K562 (cell line): ENCODE measurements around the gene PIP4K2C. TPM values are rescaled to one million over a fixed set of nuclear protein-coding genes. Genes with fewer than 3 reads are reported as not detected.

Source experiments
- CBFA2T3 ChIP-seq: fragments of 450-650 bp; IDR thresholded peaks from 2 replicates; pipeline ENCODE4 v1.6.1; 2017
- CTCFL ChIP-seq: IDR thresholded peaks from 2 replicates; pipeline ENCODE4 v1.6.1; 2011; ENCODE audit warnings: borderline replicate concordance, low read depth, mild to moderate bottlenecking, moderate library complexity, low read length; ENCODE audit not compliant: insufficient read depth, poor library complexity, severe bottlenecking
- DIDO1 ChIP-seq: fragments of 450-650 bp; IDR thresholded peaks from 2 replicates; pipeline ENCODE4 v1.6.1; 2016; ENCODE audit warnings: low read depth, missing biosample characterization, missing genetic modification characterization
- ESRRB ChIP-seq: fragments of 250-450 bp; sonication (Bioruptor Pico); IDR thresholded peaks from 2 replicates; pipeline ENCODE4 v1.5.0; 2020; ENCODE audit warnings: mild to moderate bottlenecking, moderate library complexity, borderline replicate concordance
- FOXJ3 ChIP-seq: sonication (generic); formaldehyde crosslinking; IDR thresholded peaks from 2 replicates; pipeline ENCODE4 v1.4.0; 2020; ENCODE audit warnings: mild to moderate bottlenecking, missing genetic modification reagents
- LCOR ChIP-seq: sonication (generic); formaldehyde crosslinking; IDR thresholded peaks from 2 replicates; pipeline ENCODE4 v1.8.0; 2022; ENCODE audit warnings: mild to moderate bottlenecking, missing genetic modification reagents
- MYC ChIP-seq, 2 experiments: fragments of 250-450 bp in 1 of 2; sonication (Bioruptor Pico) in 1 of 2; IDR thresholded peaks; 2 replicates each; pipeline versions ENCODE4 v1.5.1 to v1.6.1; 2012 to 2021; ENCODE audit warnings: low read depth in 2 of 2, borderline replicate concordance in 1 of 2, improper control_type of control experiment in 1 of 2, low read length in 1 of 2, mild to moderate bottlenecking in 1 of 2, moderate library complexity in 1 of 2
- NCOA2 ChIP-seq, 2 experiments: fragments of 450-650 bp; IDR thresholded peaks; 2 replicates each; pipeline ENCODE4 v1.6.1; 2018; ENCODE audit warnings: mild to moderate bottlenecking in 2 of 2, moderate library complexity in 1 of 2; ENCODE audit not compliant: partially characterized antibody in 2 of 2
- NCOA4 ChIP-seq: fragments of 450-650 bp; IDR thresholded peaks from 2 replicates; pipeline ENCODE4 v1.6.1; 2018; ENCODE audit warnings: mild to moderate bottlenecking; ENCODE audit not compliant: partially characterized antibody
- NFATC3 ChIP-seq: fragments of 450-650 bp; IDR thresholded peaks from 2 replicates; pipeline ENCODE4 v1.6.1; 2017; ENCODE audit warnings: mild to moderate bottlenecking
- NR1H2 ChIP-seq: sonication (generic); formaldehyde crosslinking; IDR thresholded peaks from 2 replicates; pipeline ENCODE4 v1.4.0; 2020; ENCODE audit warnings: mild to moderate bottlenecking, missing genetic modification reagents
- PHF20 ChIP-seq: fragments of 450-650 bp; IDR thresholded peaks from 2 replicates; pipeline ENCODE4 v1.6.1; 2018; ENCODE audit not compliant: partially characterized antibody
- PRDM10 ChIP-seq: fragments of 450-650 bp; IDR thresholded peaks from 2 replicates; pipeline ENCODE4 v1.6.1; 2018; ENCODE audit not compliant: partially characterized antibody
- PYGO2 ChIP-seq: fragments of 450-650 bp; IDR thresholded peaks from 2 replicates; pipeline ENCODE4 v1.6.1; 2016; ENCODE audit warnings: mild to moderate bottlenecking, missing genetic modification characterization, moderate library complexity, missing compliant biosample characterization
- SMAD3 ChIP-seq: fragments of 450-650 bp; formaldehyde crosslinking; conservative IDR thresholded peaks from 2 replicates; pipeline ENCODE4 v1.4.0; 2020; ENCODE audit warnings: mild to moderate bottlenecking
- TBL1XR1 ChIP-seq, 2 experiments: IDR thresholded peaks; 2 replicates each; pipeline ENCODE4 v1.6.1; 2012; ENCODE audit warnings: improper control_type of control experiment in 2 of 2, low read length in 2 of 2, mild to moderate bottlenecking in 1 of 2
- TCF15 ChIP-seq: fragments of 250-450 bp; sonication (Bioruptor Pico); IDR thresholded peaks from 2 replicates; pipeline ENCODE4 v1.8.0; 2022; ENCODE audit warnings: moderate library complexity, mild to moderate bottlenecking, inconsistent platforms
- ZC3H4 ChIP-seq: sonication (generic); formaldehyde crosslinking; IDR thresholded peaks from 2 replicates; pipeline ENCODE4 v1.9.0; 2021; ENCODE audit warnings: missing genetic modification reagents, borderline replicate concordance
- ZNF175 ChIP-seq: fragments of 200-800 bp; sonication (Bioruptor generic); IDR thresholded peaks from 2 replicates; pipeline ENCODE4 v1.6.1; 2016; ENCODE audit warnings: low read depth, mild to moderate bottlenecking, missing genetic modification characterization, missing compliant biosample characterization
- ZNF347 ChIP-seq: fragments of 450-650 bp; formaldehyde crosslinking; IDR thresholded peaks from 2 replicates; pipeline ENCODE4 v1.4.0; 2020; ENCODE audit warnings: low read depth, mild to moderate bottlenecking, moderate library complexity
- polyA plus RNA-seq, 8 experiments: library from polyadenylated mRNA; depleted of rRNA in 4 of 8; stranded (reverse) in 5 of 8; unstranded in 3 of 8; fragments of >200 nt; fragmentation: Nextera tagmentation in 2 of 8; fragmentation: Illumina TruSeq in 1 of 8; extraction: Ambion mirVana in 2 of 8; extraction: Trizol in 1 of 8; gene quantifications; 2 replicates each; pipeline versions ENCODE4 v1.2.1 to v1.2.3, GENCODE V29; 2011 to 2014; ENCODE audit warnings: inconsistent platforms in 1 of 8, missing spikeins in 1 of 8
- total RNA-seq, 7 experiments: library from RNA; depleted of rRNA in 6 of 7; stranded (reverse); fragments of >200 nt in 6 of 7; fragmentation: Illumina TruSeq in 2 of 7; extraction: Trizol in 2 of 7; gene quantifications; 2 replicates each; pipeline versions ENCODE4 v1.2.1 to v1.2.3, GENCODE V29; 2011 to 2021; ENCODE audit warnings: low replicate concordance in 1 of 7

The PIP4K2C gene
- total and polyA plus RNA-seq, 9 of the 15 experiments (the other 6 are each of a cell fraction or from before 2014, with no cell fraction given), result 9.0 to 41.4 (median 18.3) TPM

- peak; percentile 61 for TF ChIP-seq PRDM10
- no peak for TF ChIP-seq ZC3H4
- no peak for TF ChIP-seq LCOR (CRISPR knock-in tag)
- TF ChIP-seq FOXJ3 (CRISPR knock-in tag), result no peak
- TF ChIP-seq NCOA2 (IDR thresholded peaks at IDR 0.05; ENCODE audit: partially characterized antibody in 2 of 2), result no peak
- no peak for TF ChIP-seq PYGO2 (tag)
- no peak for TF ChIP-seq PHF20
- no peak for TF ChIP-seq SMAD3 (CRISPR knock-in tag)
- no peak for TF ChIP-seq CTCFL
- TF ChIP-seq TBL1XR1 (IDR thresholded peaks at IDR 0.05; ENCODE audit: low read length in 2 of 2), result no peak
- TF ChIP-seq MYC (IDR thresholded peaks at IDR 0.05; ENCODE audit: low read depth, low read length), result no peak
- no peak for TF ChIP-seq MYC (CRISPR knock-in tag; IDR thresholded peaks at IDR 0.05; ENCODE audit: borderline replicate concordance, low read depth)
- TF ChIP-seq DIDO1 (tag), result no peak
- TF ChIP-seq ZNF347 (CRISPR knock-in tag), result no peak
- TF ChIP-seq NCOA4, result no peak
- no peak for TF ChIP-seq TCF15 (CRISPR knock-in tag)
- peak; percentile 36 for TF ChIP-seq CBFA2T3
- no peak for TF ChIP-seq NR1H2 (CRISPR knock-in tag)
- no peak for TF ChIP-seq ESRRB (CRISPR knock-in tag)
- TF ChIP-seq NFATC3, result no peak
- TF ChIP-seq ZNF175, result no peak
Measured at GRCh38 chr12:57612711-57613426, 21.9 kb downstream of the PIP4K2C start (continued).
